Nephron progenitor cell (in vitro differentiated cells): ENCODE measurements around the gene TATDN2.
"Not testable (repeated sequence)": the region's sequence is repeated elsewhere in the genome, so short reads cannot be mapped to it uniquely, and the experiment has no call there.

Source experiments
- DNase-seq: peaks from one replicate; pipeline ENCODE4 v3.0.0; 2021
- H3K27ac Mint-ChIP-seq: 2 replicates; pipeline ENCODE4 v1.8.0; 2021; ENCODE audit warnings: mild to moderate bottlenecking, moderate library complexity, mixed read lengths
- H3K27me3 Mint-ChIP-seq: 2 replicates; pipeline ENCODE4 v1.8.0; 2021; ENCODE audit warnings: mild to moderate bottlenecking, low read depth, mixed read lengths; ENCODE audit not compliant: poor library complexity
- H3K36me3 Mint-ChIP-seq: 2 replicates; pipeline ENCODE4 v1.8.0; 2021; ENCODE audit warnings: low read depth, mixed read lengths
- H3K4me1 Mint-ChIP-seq: 2 replicates; pipeline ENCODE4 v1.8.0; 2021; ENCODE audit warnings: mixed read lengths
- H3K4me3 Mint-ChIP-seq: 2 replicates; pipeline ENCODE4 v1.8.0; 2021; ENCODE audit warnings: mild to moderate bottlenecking, moderate library complexity, mixed read lengths
- H3K9me3 Mint-ChIP-seq: 2 replicates; pipeline ENCODE4 v1.8.0; 2021; ENCODE audit warnings: mild to moderate bottlenecking, moderate library complexity, mixed read lengths
- CTCF ChIP-seq: fragments of 200-600 bp; sonication (generic); IDR thresholded peaks from 2 replicates; pipeline ENCODE4 v1.5.0; 2021; ENCODE audit warnings: antibody characterized with exemption

Gene TATDN2

GRCh38 chr3:10268930-10269329, 20.7 kb downstream of the TATDN2 start:
- TF ChIP-seq CTCF, result no peak
- H3K4me1 Mint-ChIP-seq, result peaks cover 15% of the 10 kb centered on the region
- H3K9me3 Mint-ChIP-seq, result no peaks in the 10 kb centered on the region
- H3K4me3 Mint-ChIP-seq, result no peak overlapping the region
- no peak overlapping the region for H3K27ac Mint-ChIP-seq
- no peak for DNase-seq
- H3K27me3 Mint-ChIP-seq, result no peaks in the 10 kb centered on the region
- peaks cover 55% of the 10 kb centered on the region for H3K36me3 Mint-ChIP-seq

DNA sequence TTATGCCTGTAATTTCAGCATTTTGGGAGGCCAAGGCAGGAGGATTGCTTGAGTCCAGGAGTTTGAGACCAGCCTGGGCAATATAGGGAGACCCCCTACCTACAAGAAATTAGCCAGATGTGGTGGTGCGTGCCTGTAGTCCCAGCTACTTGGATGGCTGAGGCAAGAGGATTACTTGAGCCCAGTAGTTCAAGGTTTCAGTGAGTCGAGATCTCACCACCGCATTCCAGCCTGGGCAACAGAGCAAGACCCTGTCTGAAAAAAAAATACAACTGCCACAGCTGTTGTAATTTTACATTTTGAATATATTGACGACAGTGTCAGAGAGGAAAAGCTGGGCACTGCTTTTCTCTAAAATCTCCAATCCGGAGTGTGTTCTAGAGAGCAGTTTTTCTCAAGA, 21.2 kb downstream of the TATDN2 start:
- peaks cover 55% of the 10 kb centered on the region for H3K36me3 Mint-ChIP-seq
- no peak for TF ChIP-seq CTCF
- H3K4me1 Mint-ChIP-seq, result peaks cover 10% of the 10 kb centered on the region

GRCh38 chr3:10272476-10272875, 24.2 kb downstream of the TATDN2 start:
- not testable (repeated sequence) for H3K4me1 Mint-ChIP-seq, H3K4me3 Mint-ChIP-seq, H3K9me3 Mint-ChIP-seq, H3K27ac Mint-ChIP-seq, DNase-seq, H3K27me3 Mint-ChIP-seq
- H3K36me3 Mint-ChIP-seq, result peaks cover 43% of the 10 kb centered on the region

More for the DNA sequence above, 21.2 kb downstream of the TATDN2 start:
- Mint-ChIP-seq H3K27ac (no peak overlapping the region), H3K4me3 (no peak overlapping the region), H3K9me3 (no peaks in the 10 kb centered on the region), H3K27me3 (no peaks in the 10 kb centered on the region)
- no peak for DNase-seq

DNA sequence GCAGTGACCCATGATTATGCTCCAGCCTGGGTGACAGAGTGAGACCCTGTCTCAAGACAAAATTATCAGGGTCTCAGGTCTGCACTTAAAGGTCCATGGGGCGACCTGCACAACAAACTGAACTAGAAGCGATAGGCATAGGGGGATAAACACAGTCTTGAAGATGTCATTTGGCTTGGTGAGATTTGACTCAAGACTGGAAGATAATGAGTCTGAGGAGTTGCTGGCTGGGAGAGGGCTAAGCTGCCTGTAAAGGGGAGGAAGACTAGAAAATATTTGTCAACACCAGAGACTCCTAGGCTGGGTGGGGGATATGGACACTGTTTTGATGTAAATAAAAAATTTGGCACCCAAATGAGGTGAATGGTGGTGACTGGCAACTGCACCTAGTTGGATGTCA, 24.7 kb downstream of the TATDN2 start:
- Mint-ChIP-seq H3K27ac (no peak overlapping the region), H3K27me3 (peaks cover 6% of the 10 kb centered on the region), H3K9me3 (no peaks in the 10 kb centered on the region), H3K4me3 (no peak overlapping the region), H3K36me3 (peaks cover 46% of the 10 kb centered on the region), H3K4me1 (peaks cover 10% of the 10 kb centered on the region)
- DNase-seq, result no peak
- TF ChIP-seq CTCF, result no peak

GRCh38 chr3:10273702-10274305, 25.5 kb downstream of the TATDN2 start:
- Mint-ChIP-seq H3K27ac (no peak overlapping the region), H3K4me1 (peaks cover 10% of the 10 kb centered on the region), H3K9me3 (no peaks in the 10 kb centered on the region), H3K36me3 (peaks cover 49% of the 10 kb centered on the region), H3K4me3 (no peak overlapping the region), H3K27me3 (peaks cover 7% of the 10 kb centered on the region)
- no peak for DNase-seq
- TF ChIP-seq CTCF, result no peak

GRCh38 chr3:10274601-10275000, 26.3 kb downstream of the TATDN2 start:
- DNase-seq, result no peak
- no peak overlapping the region for H3K27ac Mint-ChIP-seq
- peaks cover 10% of the 10 kb centered on the region for H3K4me1 Mint-ChIP-seq
- peaks cover 47% of the 10 kb centered on the region for H3K36me3 Mint-ChIP-seq
- no peaks in the 10 kb centered on the region for H3K9me3 Mint-ChIP-seq
- H3K4me3 Mint-ChIP-seq, result no peak overlapping the region
- no peak for TF ChIP-seq CTCF
- peaks cover 7% of the 10 kb centered on the region for H3K27me3 Mint-ChIP-seq
